ENCODE measurements around the gene NEDD8.
A peak's percentile ranks its signal among the peaks of the same experiment; 100 is the strongest.

Gene NEDD8

DNA sequence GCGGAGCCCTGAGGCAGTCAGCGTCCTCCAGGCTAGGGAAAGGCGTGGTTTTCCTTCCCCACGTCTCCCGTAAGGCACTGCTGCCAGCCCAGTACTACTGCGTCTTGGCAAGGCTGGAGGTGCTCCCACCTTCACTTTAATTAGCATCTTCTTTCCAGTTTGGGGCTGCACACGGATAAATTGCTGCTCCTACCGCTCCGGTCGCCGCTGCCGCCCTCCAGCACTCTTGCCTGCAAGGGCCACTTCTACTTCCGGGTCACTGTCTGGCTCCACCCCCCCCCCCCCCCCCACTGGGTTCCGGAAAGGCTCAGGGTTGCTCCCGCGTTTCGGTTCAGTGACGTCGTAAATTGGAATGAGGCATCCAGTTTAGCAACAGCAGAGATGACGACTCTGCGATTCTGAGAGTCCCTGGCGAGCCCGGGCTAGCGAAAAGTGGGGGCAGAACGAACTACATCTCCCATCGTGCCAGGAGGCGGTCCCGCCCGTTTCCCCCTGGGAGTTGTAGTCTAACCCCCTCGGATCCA, at the start of gene NEDD8:
Gene NEDD8, minus strand, starts transcription at position 247 of the 524 bp plus-strand sequence. Its CDS starts 100 bp downstream, at position 147.
- TF ChIP-seq, protein P1, sequence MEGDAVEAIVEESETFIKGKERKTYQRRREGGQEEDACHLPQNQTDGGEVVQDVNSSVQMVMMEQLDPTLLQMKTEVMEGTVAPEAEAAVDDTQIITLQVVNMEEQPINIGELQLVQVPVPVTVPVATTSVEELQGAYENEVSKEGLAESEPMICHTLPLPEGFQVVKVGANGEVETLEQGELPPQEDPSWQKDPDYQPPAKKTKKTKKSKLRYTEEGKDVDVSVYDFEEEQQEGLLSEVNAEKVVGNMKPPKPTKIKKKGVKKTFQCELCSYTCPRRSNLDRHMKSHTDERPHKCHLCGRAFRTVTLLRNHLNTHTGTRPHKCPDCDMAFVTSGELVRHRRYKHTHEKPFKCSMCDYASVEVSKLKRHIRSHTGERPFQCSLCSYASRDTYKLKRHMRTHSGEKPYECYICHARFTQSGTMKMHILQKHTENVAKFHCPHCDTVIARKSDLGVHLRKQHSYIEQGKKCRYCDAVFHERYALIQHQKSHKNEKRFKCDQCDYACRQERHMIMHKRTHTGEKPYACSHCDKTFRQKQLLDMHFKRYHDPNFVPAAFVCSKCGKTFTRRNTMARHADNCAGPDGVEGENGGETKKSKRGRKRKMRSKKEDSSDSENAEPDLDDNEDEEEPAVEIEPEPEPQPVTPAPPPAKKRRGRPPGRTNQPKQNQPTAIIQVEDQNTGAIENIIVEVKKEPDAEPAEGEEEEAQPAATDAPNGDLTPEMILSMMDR (IDR thresholded peaks at IDR 0.05; ENCODE audit: extremely low read depth, insufficient read depth, missing control alignments) = no peak
- in situ Hi-C loops (cut with MboI; ENCODE audit: low pct_unique_long_range_greater_than_20kb, low sequenced_read_pairs, unreplicated experiment) = no loop called here
- DNase-seq (ENCODE audit: low spot score) = peak; percentile 83

DNA sequence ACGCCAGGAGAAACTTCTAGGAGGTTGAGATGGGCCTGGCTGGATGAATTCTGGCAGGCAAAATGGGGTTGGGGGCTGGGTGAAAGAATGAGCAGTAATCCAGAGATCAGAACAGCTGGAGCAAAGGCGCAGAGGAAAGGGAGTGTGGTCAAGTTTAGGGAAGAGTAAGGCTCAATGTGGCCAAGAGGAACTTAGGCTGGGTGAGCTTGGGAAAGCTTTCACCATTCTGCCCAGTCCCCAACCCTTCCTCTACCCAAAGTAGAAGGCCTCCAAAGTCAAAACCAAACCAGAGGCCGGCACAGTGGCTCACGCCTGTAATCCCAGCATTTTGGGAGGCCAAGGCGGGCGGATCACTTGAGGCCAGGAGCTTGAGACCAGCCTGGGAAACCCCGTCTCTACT, 49.5 kb upstream of the NEDD8 start:
- DNase-seq (ENCODE audit: low spot score) = no peak
- in situ Hi-C loops (cut with MboI; ENCODE audit: low pct_unique_long_range_greater_than_20kb, low sequenced_read_pairs, unreplicated experiment) = no loop called here
- TF ChIP-seq, protein P1 (IDR thresholded peaks at IDR 0.05; ENCODE audit: extremely low read depth, insufficient read depth, missing control alignments) = no peak

DNA sequence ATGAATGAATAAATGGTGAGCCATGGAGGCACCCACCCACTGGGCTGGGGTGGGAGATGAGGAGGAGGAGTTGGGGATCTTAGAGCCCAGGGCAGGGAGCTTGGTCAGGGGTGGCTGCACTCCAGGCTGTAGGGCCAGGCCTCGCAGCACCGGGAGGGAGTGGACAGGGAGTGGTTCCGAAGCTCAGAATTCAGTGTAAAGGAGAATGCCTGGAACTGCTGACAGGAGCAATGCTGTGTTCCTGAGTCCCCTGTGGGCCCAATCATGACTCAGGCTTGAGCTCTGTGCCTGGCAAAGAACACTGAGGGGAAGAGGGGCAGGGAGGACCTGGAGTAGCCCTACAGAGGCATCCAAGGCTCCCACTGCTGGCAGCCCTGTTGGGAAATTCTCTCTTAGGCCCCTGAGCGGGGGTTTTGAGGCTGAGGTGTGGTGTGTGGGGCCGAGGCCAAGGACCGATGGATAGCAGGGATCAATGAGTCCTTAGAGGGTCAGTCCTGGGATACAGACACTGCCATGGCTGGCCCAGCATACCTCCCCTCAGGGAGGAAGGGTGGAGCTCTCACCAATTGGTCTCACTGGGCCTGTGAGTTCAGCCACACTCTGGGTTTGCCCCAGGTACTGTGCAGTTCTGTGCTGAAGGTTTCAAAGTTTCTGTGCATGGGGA, 48.8 kb upstream of the NEDD8 start:
- no peak for DNase-seq (ENCODE audit: low spot score)
- TF ChIP-seq, protein P1 (IDR thresholded peaks at IDR 0.05; ENCODE audit: extremely low read depth, insufficient read depth, missing control alignments) = no peak
- in situ Hi-C loops (cut with MboI; ENCODE audit: low pct_unique_long_range_greater_than_20kb, low sequenced_read_pairs, unreplicated experiment) = no loop called here

DNA sequence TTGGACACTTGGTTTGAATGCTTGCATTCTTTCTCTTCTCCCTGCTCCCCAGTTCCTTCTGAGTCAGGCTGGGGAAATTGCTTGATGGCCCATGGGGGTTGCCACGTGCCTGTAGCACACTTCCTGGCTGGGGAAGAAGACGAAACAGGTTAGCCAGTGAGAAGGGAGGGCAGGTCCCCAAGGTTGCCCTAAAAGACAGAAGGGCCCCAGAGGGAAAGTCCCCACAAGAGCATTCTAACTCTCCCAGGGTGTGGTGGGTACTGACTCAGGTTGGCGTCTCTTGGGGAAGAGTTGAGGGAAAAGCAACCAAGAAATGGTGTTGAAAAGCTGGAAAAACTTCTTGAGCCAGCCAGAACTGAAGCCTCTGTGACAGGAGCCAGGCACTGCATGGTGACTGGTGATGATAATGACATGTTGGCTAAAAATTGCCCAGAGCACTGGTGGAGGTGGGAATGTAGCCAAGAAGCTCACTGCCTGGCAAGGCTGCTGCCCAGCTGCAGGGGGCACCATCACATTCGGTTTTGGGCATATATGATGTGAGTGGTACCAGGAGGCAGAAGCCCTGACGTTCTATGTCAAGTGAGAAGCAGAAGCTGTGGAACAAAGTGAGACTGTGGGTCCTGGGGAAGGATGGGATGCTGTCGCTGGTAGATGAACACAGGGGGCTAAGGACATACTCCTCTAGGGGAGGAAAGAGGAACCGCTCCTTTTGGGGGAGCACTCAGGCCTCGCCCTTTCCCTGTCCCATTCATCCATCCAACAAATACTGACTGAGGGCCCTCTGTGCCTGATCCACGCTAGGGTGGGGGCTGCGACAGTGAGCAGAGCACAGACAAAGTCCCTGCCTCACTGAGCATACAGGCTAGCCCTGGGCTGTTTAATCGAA, 47.4 kb upstream of the NEDD8 start:
- no peak for DNase-seq (ENCODE audit: low spot score)
- in situ Hi-C loops (cut with MboI; ENCODE audit: low pct_unique_long_range_greater_than_20kb, low sequenced_read_pairs, unreplicated experiment) = no loop called here
- TF ChIP-seq, protein P1 (IDR thresholded peaks at IDR 0.05; ENCODE audit: extremely low read depth, insufficient read depth, missing control alignments) = peak; percentile 43

DNA sequence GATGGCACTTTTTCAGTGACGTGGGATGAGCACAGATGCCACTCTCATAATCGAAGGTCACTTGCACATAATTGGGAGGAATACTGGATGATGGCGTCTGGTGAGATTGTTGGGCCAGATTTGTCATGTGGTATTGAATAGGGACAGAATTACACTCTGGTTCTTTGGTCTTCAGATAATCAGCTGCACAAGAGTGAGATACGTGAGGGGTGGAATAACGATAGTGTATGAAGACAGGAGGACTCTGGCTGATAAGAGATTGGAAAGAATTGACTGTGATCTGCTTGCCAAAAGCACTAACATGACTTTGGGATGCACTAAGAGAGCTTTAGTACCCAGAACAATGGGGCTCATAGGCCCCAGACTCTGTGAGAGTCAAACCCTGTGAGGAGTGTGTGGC, 46.3 kb upstream of the NEDD8 start:
- in situ Hi-C loops (cut with MboI; ENCODE audit: low pct_unique_long_range_greater_than_20kb, low sequenced_read_pairs, unreplicated experiment) = no loop called here
- TF ChIP-seq, protein P1 (IDR thresholded peaks at IDR 0.05; ENCODE audit: extremely low read depth, insufficient read depth, missing control alignments) = no peak
- no peak for DNase-seq (ENCODE audit: low spot score)

DNA sequence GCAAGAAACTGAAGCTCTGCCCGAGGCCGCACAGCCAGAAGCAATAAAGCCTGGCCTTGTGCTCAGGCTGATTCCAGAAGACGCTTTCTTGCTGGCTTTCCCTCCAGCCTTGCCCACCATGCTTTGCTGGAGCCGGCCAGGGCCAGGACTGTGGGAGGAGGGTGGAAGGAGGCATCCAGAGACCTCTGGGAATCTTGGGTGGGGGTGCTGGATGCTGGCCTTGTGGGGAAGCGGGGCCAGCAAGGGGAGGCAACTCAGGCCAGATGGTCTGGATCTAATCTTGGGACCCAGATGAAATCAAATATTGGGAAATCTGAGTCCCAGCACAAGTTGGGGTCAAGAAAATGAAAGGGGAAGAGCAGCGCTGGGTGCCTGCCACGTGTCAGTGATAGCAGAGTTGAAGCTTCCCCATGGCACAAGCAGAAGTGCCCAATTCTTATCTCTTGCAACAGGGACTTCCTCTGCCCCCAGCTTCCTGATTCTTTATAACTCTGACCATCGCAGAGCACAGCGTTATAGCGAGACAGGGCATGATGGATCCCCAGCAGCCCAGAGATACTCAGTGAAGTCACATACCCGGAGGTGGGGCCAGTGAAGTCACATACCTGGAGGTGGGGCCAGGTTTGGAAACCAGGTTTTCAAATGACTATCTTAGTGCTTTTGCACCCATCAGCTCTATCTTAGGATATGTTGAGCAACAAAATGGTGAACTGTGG, 45.6 kb upstream of the NEDD8 start:
- no peak for DNase-seq (ENCODE audit: low spot score)
- TF ChIP-seq, protein P1 (IDR thresholded peaks at IDR 0.05; ENCODE audit: extremely low read depth, insufficient read depth, missing control alignments) = no peak
- in situ Hi-C loops (cut with MboI; ENCODE audit: low pct_unique_long_range_greater_than_20kb, low sequenced_read_pairs, unreplicated experiment) = no loop called here
